Activated CD4-positive, alpha-beta T cell treated with anti-CD3 and anti-CD28 coated beads, Interleukin-2, amount 50 U/mL, for 24 hours (primary cell): Measurements from ENCODE around the gene FILIP1L.

Experiments used
- DNase-seq, 2 donors: peaks; one replicate each; pipeline ENCODE4 v3.0.0-alpha.2; 2020; ENCODE audit warnings: low read depth in 1 of 2, low spot score in 1 of 2

Gene FILIP1L

DNA sequence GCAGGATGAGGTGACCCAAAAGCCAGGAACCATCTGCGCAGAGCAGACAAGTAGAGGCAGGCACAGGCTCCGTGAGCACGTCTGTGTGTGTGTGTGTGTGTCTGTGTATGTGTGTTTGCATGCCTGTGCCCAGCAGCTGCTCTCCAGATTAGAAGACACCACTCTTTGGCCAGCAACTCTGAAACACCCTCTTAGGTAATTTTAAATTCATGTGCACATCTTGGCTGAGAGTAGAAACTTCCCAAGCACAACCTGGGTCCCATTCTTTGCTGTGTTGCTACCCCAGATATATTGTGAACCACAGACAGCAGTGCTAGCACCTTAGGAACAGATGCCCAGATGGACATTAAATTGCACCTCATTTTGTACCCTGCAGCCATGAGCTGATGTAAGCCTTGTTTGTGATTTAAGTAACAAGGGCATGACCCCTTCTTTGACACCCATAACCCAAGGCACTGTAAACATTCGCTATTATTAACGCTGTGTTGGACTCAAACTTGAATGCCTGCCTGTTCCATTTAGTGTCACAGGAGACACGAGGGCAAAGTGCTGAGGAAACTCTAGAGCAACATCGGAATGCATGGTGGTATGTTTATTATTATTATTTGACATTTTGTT lies at the start of gene FILIP1L:
TSS of gene FILIP1L (minus strand) at position 89 of the 618 bp plus-strand sequence.
- DNase-seq, result no peak

- DNase-seq, result no peak
These were observed 49.5 kb upstream of the FILIP1L start for GRCh38 chr3:100163787-100164186.

GRCh38 chr3:100160521-100160920 lies 46.2 kb upstream of the FILIP1L start:
- no peak for DNase-seq

DNA sequence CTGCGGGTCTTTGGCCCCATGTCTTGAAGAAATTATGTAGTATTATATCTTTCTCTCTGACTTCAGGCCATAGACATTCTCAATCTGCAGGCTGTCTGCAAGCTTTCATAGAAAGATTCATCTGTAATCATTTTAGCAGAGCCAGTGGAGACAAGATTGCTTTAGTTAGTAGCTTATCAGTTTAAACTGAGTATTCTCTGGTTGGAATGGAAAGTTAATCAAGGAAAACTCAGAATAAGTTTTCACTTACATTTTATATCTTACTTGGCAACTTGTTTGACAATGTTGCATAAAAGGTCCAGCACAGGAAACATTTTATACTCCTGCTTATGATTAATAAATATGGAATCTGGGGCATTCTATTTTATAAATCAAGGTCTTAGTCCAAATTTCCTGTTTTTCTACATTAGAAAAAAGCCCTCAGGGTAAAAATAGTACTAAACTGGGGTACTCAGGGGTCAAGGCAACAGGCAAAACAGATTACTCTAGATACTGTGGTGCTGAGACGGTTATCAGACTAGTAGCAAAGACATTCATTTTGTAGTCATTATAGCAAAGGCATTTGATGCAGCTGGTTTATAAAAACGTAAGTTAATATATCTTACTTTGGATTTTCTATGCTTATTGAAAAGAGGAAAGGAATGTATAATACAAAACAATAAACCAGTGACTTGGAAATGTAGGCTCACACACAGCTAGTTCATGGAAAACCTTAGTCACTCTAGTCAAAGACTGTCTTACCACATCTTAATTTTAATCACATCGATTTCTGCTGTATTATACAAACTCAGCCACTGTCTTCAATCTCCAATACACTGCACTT lies 45.2 kb upstream of the FILIP1L start:
- DNase-seq, result no peak

DNA sequence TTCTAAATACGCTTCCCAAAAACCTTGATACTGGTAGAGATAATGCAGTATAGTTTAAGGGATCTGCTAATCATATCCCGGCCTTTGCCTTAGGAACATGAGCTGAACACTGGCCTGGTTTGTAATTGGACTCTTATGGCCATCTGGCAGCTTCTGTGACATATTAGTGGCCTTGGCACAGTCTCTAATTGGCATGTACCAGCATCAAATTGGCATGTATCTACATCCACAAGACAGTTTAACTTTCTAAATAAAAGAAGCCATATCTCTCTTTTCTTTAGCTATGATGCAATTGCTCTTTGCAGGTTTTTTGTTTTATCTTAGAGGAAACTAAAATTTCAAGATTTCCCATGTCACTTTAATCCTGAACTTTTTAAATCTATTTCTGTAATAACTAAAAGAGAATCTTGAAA lies 44.6 kb upstream of the FILIP1L start:
- no peak for DNase-seq

GRCh38 chr3:100157685-100158084 lies 43.4 kb upstream of the FILIP1L start:
- no peak for DNase-seq

DNA sequence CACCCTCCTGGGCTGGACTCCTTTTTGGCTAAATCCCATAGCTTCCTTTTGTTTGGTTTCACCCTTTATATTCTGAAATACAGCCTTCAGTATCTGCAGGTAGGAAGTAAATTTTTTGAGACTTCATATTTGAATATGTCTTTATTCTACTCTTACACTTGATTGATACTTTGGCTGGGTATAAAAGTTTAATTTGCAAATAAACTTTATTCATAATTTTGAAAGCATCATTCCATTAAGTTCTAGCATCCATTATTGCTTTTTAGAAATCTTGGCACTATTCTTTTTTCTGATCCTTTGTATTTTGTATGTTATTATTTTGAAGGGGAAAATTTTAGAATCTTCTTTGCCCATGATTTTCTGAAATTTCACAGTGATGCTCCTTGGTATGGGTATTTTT lies 41.3 kb upstream of the FILIP1L start:
- no peak for DNase-seq

DNA sequence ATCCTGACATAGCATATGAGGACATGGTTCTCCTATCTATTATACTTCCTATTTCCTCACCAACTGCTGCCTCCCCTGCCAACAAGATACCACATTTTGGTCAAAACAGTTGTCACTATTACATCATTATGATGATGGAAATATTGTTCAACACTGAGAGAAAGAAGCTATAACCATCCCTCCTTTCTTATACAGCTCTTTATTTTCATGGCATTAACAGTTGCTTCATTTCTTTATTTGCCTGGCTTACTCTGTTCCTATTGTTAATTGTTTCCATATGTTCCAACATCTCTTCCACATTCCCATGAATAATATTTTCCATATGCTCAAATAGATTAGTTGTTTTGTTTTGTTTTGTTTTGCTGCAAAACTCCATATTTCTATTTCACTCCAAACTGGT lies 40.8 kb upstream of the FILIP1L start:
- no peak for DNase-seq

GRCh38 chr3:100154171-100154570 lies 39.9 kb upstream of the FILIP1L start:
- DNase-seq, result no peak

DNA sequence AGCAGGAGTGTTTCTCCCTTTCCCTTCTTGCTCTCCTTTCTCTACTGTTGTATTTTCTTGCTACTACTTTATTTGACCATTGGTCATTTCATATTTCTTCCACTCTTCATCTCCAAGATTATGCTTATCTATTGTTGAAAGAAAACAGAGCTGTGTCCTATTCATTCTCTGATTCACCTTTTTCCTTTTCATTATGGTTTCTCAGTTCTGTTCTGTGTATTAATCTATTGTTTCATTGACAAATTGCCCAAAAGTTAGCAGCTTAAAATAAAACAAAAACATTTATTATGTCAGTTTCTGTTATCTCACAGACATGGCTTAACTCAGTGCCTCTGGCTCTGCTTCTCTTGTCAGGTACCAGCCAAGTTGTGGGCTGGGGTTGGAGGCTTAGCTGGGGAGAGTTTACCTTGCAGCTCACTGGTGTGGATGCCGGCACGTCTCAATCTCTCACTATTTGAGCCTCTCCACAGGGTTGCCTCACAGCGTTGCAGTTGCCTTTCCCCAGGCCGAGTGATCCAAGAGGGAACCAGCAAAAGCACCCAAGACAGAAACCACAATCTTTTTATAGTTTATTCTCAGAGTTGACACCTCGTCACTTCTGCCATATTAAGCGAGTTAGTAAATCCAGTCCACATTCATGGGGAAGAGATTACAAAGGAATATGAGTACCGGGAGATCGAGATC lies 36.9 kb upstream of the FILIP1L start:
- no peak for DNase-seq

- no peak for DNase-seq
These were observed 36.2 kb upstream of the FILIP1L start for GRCh38 chr3:100150473-100150872.

DNA sequence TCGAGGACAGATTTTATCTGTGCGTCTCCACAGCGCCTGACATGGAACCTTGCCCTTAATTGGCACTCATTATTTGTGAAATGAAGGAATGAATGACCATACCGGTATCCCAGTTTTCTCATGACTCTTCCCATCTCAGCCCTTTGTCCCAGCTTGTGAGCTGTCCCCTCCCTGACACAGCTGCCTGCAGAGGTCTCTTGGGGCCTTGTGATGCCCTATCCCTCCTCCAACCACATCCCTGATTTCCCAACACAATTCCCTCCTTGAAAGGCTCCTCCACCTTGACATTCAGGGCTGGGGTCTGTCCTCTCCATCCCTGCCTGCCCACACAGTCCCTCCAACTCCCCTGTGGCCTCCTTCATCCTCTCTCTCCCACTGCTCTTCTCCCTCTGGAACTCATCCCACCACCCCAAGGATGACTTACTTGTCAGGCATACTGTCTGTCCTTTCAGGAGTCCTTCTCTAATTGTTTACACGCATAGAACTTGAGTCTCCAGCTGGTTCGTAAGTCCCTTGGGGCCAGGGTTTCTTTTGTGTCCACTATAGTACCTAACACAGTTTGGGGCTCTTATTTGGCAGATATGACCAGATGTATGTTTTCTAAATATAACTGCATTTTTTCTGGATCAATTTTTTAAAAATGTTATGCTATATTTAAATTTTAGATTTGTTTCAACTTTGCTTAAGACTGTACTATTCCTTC lies 35.6 kb upstream of the FILIP1L start:
- no peak for DNase-seq

DNA sequence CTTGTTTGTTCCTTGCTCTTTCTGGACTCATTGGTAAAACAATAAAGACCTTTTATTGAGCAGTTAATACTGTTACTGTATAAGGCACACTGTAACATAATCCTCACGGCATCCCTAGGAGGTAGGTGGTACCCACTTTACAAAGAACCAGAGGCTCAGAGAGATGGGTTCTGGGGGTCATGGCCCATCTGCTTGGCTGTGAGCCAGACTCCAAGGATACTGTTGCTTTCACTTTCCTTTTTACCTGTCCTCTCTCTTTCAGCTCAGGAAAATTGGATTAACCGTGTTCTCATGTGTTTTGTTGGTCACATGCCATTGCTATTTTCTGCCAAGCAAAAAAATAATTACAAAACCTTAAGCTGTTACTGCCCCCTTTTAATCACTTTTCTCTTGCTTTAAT lies 34.8 kb upstream of the FILIP1L start:
- no peak for DNase-seq

DNA sequence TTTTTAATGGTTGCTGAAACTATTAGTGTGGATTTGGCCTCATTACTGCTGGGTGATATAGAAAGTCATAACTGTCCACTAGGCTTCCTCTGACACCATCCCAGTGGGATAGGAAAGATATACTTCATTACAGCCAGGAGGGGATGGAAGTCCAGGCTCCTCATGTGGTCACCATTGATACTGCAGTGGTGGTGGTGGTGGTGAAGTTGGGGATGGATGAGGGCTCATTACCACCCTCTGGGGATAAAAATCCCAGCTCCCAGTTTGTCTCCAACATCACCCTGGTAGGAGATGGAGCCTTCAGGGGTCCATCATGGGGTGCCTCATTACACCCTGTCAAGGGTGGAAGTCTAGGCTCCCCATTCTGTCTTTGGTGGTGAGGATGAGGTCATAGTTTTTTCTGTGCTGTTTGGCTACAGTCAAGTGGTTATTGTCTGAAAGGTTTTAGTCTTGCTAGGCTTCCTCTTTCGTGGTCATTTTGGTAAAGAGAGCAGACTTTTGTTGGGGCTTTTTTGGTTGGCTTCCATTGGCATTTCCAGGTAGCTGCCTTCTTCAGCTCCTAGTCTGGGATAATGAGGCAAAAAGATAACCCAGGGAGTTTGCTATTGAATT lies 30.1 kb upstream of the FILIP1L start:
- DNase-seq, result no peak

DNA sequence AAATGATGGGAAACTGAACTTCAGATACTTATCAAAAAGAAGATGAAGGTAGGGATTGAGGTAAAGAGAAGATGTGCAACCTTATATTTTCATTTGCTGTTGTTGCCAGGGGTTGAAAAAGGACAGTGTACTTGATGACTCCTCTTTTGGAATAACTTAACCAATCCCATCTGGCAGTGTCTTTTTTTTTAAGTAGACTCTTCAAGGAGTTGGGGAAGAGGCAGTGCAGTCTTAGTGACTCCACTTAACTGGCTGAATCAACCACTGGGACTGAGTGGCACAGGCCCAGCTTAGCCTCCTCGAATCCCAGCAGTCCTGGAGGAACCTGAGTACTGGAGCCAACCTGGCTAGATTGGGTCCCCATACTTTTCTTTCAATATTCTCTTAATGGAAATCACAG lies 27.3 kb upstream of the FILIP1L start:
- no peak for DNase-seq

DNA sequence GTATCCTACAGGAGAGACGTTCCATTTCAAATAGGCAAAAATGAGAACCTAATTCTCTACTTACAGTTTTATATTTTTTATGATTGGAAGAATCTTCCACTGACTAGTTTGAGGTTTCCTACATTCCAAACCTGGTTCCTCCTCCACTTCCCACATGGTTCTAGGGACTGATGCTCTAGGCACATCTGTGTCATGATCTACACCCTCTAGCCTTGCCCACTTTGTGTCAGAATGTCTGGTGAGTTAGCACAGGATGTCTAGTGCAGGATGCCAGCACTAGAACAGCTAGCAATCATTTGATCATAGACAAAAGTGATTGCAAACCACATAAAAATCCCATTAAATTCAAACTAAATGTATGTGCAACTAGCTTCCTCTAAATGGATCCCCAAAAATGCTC lies 26.7 kb upstream of the FILIP1L start:
- no peak for DNase-seq

- DNase-seq, result no peak
These were observed 22.6 kb upstream of the FILIP1L start for GRCh38 chr3:100136921-100137320.

DNA sequence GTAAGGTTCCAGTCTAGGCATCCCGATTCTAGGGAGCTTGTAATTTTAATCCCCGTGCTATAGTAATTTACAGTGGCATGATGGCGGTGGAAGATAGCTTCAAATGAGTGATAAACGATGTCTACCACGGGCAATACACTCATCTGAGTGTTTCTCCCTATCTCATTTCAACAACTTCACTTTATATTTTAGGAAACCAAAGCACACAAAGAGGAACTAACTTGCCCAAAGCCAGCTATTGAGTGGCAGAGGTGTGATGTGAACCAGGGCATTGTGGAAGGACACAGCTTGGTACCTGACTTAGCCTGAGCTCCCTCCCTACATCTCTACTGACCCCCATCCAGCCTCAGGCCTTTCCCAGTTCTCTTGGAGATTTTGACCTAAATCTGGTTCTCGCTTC lies 16.9 kb upstream of the FILIP1L start:
- DNase-seq, result no peak

DNA sequence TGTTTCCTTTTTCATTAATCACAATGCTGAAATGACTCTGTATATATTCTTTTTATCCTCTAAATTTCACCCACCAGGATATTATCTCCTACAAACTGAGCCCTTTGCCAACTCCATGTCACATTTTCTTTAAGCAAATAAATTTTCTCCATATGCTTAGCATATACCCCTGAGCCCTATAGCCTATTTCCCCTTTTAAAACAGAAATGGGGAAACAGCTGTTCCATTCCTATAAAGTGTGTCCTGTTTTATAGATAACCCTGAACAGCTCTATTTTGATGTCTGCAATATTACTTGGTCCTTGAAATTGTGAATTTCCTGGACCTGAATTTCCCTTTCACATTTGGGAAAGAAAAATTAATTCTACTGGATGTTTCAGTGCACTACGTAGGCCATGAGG lies 15.6 kb upstream of the FILIP1L start:
- no peak for DNase-seq

GRCh38 chr3:100128565-100128964 lies 14.3 kb upstream of the FILIP1L start:
- no peak for DNase-seq

GRCh38 chr3:100127792-100128191 lies 13.5 kb upstream of the FILIP1L start:
- DNase-seq, result no peak
